NCI-H1092 (cell line): ENCODE results near the gene WDR36.
"Not testable (repeated sequence)": the region's sequence is repeated elsewhere in the genome, so short reads cannot be mapped to it uniquely, and the experiment has no call there.

Experiments used
- DNase-seq: peaks from one replicate; lab custom pipeline; 2025; lab: John Stamatoyannopoulos, UW

Gene WDR36

GRCh38 chr5:111138096-111138495, 45.9 kb downstream of the WDR36 start:
- DNase-seq: no peak

DNA sequence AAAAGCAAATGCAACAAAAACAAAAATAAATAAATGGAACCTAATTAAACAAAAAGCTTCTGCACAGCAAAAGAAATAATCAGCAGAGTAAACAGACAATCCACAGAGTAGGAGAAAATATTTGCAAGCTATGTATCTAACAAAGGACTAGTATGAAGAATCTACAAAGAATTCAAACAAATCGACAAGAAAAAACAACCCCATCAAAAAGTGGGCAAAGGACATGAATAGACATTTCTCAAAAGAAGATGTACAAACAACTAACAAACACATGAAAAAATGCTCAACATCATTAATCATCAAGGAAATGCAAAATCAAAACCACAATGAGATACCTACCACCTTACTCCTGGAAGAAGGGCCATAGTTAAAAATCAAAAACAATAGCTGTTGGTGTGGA, 49.3 kb downstream of the WDR36 start:
- DNase-seq: not testable (repeated sequence)

GRCh38 chr5:111142932-111143331, 50.8 kb downstream of the WDR36 start:
- DNase-seq: no peak

DNA sequence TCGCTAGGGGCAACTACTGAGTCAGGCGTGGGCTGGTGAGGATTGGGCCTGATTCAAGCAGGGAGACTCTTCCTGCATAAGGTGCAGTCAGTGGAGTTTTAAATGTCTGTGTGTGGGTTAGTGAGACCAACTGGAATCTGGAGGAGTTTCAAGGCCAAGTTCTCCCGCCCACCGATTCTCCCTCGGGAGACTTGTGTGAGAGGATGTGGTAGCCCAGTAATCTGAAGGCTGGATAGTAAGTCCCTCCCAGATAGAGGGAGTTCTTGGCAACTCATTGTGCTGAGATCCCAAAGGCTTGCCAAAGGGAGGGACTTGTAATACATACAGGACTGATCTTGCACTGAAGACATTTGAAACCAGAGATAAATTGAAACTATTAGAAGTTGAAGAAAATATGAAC, 51.8 kb downstream of the WDR36 start:
- no peak for DNase-seq

GRCh38 chr5:111144352-111144930, 52.3 kb downstream of the WDR36 start:
- no peak for DNase-seq

- DNase-seq: no peak
Measured at GRCh38 chr5:111146053-111146452, 53.9 kb downstream of the WDR36 start.

DNA sequence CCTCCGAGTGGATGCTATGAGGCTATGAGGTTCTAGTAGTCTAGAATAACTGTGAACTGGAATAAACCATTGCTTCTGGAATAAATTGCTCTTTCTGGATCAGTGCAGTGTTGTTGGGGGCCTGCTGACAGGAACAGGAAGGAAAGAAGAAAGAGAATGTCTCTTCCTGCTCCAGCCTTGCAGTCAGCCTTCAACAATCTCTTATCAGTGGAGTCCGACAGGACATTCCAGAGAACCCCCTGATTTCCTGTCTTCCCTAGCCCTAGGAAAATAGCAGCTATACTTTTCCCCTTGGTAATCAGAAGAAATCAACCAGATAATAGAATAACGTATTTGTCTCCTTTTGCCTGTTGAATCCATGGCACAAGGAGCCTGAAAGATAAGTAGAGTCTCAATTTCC, 55.4 kb downstream of the WDR36 start:
- DNase-seq: no peak

DNA sequence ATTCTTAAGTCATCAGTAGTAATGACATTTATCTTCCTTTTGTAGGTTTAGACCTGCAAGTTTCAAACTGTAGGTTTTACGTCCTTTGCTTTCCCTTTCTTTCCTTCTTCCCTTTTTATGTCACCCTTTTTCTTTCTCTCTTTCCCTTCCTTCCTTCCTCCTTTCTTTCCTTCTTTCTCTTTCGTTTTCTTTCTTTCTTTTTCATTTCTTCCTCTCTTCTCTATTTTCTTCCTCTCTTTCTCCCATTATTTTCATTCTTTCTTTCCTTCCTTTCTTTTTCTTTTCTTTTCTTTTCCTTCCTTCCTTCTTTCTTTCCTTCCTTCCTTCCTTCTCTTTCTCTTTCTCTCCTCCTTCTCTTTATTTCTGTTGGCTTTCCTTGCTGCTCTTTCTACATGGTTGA, 59.9 kb downstream of the WDR36 start:
- no peak for DNase-seq

DNA sequence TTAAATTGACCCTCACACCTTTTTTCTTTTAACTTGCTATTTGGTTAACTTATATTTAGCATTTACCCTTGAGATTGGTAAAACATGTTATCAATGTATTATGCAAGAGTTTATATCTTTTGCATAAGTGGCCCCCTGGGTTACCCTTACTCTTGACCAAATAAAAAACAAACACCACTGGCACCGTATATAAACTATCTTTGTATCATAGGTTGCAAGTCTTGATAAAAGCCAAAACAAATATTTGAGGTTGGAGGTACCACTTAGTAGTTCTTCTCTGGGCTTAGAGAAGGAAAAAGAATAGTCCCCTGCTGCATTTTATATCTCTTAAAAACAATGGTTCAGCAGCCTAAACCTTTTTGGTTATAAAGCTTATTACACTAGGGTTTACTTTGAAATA, 61.3 kb downstream of the WDR36 start:
- DNase-seq: no peak

- no peak for DNase-seq
Measured at GRCh38 chr5:111153945-111154344, 61.8 kb downstream of the WDR36 start.

GRCh38 chr5:111158105-111158744, 66.1 kb downstream of the WDR36 start:
- peak; percentile 48 for DNase-seq

DNA sequence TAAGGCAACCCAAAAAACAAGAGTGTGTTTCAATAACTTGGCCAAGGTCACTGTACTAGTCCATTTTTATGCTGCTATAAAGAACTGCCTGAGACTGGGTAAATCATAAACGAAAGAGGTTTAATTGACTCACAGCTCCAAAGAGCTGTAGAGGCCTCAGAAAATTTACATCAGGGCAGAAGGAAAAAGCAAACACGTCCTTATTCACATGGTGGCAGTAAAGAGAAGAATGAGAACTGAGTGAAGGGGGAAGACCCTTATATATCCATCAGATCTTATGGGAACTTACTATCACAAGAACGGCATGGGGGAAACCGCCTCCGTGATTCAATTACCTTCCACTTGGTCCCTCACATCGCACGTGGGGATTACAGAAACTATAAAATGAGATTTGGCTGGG, 67.7 kb downstream of the WDR36 start:
- DNase-seq: no peak

GRCh38 chr5:111163000-111163399, 70.9 kb downstream of the WDR36 start:
- DNase-seq: no peak

DNA sequence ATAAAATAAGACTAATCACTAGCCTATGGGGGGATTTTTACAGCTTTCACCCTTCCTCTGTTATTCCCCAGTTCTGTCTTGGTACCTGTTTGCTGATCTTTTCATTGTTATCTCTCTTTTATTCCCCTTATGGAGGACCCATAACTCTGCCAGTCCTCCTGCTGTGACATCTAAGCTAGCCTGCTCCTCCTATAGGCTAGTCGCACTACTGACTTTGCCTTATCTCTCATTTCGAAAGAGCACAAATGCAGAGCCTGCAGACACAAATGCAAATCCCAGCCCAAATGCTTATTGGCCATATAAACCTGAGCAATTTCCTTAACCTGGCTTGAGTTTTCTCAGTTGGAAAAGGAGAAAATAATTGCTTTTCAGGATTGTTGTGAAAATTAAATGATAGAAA, 72.9 kb downstream of the WDR36 start:
- no peak for DNase-seq

DNA sequence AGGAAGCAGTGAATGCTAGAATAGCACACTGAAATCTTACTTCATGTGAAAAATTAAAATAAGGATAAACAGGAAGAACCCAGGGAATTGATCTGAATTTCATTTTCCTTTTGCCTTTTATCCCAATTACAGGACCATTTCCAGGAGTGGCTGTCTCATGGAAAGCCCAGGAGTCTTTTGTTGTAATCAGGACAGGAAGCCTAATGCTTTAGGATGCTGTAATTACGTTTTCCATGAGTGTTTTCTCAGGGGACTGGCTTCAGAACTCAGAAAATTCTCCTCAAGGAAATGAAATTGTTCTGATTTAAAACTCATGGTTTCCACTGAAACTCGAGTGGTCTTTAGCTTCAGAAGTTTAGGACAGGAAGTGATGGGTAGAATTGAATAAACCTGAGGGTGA, 75.4 kb downstream of the WDR36 start:
- no peak for DNase-seq

- DNase-seq: no peak
Measured at GRCh38 chr5:111168608-111169007, 76.5 kb downstream of the WDR36 start.

GRCh38 chr5:111169269-111169668, 77.1 kb downstream of the WDR36 start:
- DNase-seq: no peak

- DNase-seq: no peak
Measured at GRCh38 chr5:111170279-111170678, 78.1 kb downstream of the WDR36 start.

DNA sequence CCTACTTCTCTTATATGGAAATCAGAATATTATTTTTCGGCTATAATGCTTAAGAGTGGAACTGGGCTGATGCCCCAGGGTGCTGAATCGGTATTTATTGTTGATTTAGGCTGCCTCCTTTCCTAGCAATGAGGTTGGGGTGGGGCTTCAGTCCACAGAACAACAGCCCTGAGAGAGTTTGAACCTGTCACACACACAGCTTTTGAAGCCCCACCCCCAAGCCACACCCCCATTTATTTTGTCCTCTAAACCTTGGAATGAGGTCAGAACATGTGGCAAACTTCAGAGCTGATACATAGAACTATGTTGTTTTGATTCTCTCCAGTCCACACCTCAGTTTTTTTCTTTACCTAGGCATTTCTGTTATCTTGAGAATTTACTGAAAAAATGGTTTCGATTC, 80.4 kb downstream of the WDR36 start:
- no peak for DNase-seq

DNA sequence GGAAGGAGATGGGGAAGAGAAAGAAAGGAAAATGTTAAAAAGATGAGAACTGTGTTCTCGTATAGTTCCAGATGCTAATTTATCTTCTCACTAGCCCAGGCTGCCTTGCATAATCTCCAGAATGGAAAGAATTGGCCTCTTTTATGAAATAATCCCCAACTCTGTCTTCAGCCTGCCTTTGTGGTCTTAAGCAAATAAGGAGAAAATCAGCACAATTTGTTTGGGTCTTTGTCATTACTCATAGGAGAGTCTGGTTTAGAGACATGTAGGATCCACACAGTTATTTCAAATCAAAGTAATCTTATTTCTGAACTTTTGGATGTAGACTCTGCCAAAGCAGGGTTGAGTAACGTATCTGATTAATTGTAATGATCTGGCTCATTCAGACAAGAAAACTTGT, 81.3 kb downstream of the WDR36 start:
- no peak for DNase-seq
